HG03442 (cell line): ENCODE data around the gene FUT7.

Source experiments
- ATAC-seq: cut with Tn5 transposase; IDR thresholded peaks from one replicate; pipeline ENCODE4 v1.9.1; 2021; ENCODE audit warnings: mild to moderate bottlenecking, moderate library complexity; ENCODE audit not compliant: unreplicated experiment

FUT7 gene

DNA sequence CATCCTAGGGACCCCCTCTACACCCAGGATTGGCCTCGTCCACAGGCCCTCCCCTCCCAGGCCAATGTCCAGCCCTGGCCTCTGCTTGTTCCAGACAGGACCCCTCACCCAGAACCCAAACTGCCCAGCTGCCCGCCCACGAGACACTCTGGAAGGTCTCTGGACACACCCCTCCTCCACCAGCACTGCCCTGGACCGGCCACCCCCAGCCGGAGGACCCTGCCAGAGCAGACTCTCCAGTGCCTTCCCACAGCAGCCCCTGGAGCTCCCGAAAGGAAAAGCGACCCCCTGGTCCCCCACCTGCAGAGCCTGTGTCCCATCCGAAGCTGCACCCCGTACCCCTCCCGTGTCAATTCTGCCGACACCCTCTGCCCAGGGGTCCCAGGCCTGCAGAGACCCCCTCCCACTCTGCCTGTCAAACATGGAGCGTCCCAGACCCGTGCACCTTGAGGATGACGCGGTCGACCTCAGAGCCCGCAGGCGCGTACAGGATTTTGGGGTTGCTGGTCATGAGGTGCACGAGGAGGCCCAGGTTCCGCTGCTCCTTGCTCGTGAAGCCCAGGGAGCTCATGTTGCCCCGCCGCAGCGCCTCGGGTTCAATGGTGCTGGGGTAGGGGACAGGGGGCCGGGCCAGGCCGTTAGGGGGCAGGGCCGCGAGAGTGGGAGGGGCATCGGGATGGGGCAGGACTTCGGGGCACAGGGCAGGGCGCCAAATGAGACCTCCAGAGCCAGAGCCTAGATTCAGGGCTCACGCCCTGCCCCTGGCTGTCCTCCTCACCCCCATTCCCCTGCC, 11.8 kb downstream of the FUT7 start:
- no peak for ATAC-seq

DNA sequence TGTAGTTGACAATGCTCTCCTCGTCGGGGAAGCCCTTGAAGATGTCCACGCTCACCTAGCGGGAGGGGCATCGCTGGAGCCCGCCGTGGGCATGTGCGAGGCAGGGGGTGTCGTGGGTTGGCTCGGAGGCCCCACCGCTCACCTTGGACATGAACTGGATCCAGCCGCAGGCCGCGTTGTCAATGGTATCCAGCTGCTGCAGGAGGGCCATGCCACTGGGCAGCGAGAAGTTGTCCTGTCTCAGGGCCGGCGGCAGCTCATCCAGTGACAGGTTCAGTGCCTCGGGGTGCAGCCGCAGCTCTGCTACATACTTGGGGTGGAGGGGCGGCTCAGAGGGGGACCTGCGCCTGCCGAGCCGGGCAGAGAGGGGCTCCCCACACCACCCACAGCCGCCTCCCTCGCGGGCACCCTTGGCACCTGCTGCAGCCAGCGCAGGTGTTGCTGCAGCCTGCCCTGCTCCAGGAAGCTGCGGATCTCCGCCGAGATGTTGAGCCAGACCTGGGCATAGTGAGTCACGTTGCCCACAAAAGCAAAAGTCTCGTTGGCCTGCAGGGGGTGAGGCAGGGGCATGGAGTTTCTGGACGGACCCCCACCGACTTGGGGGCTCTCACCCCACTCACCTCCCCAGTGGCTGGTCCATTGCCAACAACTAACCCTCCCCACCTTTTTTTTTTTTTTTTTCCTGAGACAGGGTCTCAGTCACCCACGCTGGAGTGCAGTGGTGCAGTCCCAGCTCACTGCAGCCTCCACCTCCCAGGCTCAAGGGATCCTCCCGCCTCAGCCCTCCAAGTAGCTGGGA, 12.9 kb downstream of the FUT7 start:
- no peak for ATAC-seq

DNA sequence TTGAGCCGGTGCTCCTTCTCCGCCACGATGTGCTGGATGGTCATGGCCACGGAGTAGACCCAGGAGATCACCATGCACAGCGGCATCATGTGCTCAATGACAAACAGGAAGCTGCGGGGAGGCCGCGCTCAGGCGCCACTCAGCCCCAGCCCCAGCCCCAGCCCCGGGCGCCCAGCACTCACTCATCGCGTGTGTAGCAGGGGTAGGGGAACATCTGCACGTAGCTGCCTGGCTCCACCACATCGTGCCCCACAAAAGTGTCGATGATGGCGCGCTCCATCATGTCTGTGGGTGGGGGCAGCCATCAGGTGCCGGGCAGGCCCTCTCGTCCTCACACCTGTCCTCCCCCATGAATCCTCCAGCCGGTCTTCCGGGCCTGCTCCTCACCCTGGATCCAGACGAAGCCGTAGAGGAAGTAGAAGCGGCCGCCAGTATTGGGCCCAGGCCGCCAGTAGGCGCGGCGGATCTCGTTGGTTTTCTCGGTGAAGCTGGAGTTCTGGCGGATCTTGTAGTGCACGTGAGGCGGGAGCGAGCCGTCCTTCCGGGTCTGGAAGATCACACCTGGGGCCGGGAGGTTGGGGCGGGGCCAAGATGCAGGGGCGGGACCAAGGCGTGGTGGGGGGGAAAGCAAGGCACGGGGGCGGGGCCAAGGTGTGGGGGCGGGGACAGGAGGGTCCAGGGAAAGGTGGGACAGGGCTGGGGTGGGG, 13.9 kb downstream of the FUT7 start:
- ATAC-seq, result no peak

DNA sequence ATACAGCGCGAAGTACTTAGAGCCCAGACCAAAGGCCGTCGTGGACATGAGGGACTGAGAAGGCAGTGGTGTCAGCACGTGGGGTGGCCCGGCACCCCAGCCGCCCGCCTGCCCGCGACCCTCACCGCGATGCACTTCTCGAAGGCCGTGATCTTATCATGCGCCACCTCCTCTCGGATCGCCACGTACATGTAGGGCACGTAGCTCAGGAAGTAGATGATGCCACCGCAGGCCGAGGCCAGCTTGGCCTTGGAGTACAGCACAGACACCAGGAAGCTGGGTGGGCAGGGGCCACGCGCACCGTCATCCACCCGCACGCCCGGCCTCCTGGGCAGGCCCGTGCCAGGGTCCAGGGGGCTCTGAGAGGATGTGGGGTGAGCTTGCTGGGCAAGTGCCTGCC, 14.8 kb downstream of the FUT7 start:
- ATAC-seq, result no peak

DNA sequence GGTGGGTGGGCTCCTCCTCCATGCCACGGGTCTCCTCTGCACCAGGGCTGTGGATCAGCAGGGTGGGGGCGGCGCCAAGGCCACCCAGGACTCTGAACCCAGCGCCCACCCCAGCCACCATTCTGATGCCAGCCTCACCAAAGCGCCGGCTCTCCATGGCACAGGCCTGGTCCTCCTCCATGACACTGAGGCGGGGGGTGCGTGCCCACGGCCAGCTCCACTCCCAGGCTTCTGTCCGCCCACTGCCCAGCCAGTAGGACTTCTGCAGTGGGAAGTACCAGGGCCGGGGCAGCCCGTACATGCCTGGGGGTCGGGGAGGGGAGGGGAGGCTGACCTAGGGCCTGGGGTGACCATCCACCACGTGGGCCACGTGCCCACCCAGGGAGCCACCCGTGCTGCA, 15.5 kb downstream of the FUT7 start:
- ATAC-seq, result no peak

DNA sequence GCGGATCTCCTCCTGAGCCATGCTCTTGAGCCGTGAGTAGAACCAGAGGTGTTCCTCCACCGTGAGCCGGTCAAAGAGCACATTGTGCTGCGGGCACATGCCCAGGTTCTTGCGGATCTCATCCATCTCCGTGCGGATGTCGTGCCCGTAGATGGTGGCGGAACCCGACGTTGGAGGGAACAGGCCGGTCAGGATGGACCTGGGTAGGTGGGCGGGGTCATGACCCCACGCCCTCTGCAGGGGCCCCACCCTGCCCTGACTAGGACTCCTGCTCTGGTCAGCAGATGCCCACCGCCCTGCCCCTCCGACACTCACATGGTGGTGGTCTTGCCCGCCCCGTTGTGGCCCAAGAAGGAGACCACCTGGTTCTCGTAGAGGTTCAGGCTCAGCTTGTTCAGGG, 15.9 kb downstream of the FUT7 start:
- ATAC-seq, result no peak

DNA sequence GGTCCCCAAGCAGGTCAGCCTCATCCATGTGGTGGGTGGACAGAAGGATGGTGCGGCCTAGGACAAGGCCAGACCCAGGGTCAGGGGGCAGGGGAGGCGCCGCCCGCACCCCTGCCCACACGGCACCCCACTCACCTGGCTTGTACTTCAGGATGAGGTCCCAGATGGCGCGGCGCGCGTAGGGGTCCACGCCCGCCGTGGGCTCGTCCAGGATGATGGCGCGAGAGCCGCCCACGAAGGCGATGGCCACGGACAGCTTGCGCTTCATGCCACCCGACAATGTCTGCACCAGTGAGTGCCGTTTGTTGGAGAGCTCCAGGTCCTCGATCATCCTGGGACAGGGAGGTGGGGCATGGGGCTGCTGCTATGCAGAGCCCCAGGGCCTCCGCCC, 16.4 kb downstream of the FUT7 start:
- ATAC-seq, result no peak

DNA sequence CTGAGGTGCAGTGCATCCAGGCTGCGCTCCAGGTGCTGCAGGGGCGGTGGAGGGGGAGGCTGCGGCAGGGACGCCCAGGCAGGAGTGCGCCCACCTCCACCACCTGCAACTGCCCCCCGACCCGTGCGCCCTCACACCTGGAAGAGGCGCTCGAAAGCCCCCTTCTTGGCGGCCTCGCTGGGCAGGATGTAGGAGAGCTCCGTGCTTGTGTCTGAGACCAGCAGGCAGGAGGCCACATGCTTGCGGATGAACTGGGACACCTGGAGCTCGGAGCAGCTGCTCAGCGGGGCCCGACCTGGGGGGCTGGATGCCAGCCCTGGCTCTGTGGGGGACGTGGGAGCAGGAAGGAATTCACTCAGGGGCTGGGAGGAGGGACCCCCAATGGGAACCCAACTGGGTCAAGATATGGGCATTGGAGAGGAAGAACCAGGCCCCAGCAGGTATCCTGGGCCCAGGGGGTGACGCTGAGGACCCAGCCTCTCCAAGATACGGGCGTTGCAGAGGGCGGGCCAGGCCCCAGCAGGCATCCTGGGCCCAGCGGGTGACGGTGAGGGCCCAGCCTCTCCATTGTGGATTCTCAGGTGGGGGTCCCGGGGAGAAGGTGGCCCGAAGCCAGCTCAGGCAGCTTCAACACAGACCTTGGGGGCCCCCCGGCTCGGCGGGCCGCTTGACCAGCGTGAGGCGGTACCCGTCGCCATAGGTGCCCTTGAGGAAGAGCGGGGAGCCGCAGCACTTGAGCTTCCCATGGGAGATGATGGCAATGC, 16.9 kb downstream of the FUT7 start:
- no peak for ATAC-seq

DNA sequence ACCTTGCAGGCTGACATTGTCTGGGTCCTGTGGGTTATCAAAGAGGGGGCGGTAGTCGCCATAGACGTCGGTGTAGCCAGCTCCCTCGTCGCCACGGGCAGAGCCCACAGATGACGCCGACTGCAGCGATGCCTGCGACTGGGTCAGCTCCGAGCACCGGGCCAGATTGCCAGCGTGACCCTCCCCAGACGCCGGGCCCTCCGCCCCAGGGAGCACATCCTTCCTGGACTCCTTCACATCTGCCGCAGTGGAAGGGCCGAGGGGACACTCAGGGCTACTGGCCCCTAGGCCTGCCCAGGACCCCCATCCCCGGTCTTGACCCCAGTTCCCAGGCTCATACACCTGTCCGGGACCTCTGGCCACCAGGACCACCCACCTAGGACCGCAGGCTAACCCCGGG, 17.7 kb downstream of the FUT7 start:
- no peak for ATAC-seq

DNA sequence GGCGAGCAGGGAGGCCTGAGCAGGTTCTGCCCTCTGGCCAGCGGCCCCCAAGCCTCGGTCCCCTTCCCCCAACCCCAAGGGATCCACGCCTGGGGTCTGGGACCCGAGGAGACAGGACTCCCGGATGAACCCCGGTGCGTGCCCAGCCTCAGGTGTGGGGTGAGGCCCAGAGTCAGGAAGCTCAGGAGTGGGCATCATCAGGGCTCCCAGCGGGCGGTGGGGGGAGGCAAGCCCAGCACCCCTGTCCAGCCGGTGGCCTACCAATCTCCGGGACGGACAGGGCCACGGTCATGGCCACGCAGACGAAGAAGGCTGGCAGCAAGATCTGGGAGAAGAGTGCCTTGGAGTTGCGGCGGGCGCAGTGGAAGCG, 18.3 kb downstream of the FUT7 start:
- ATAC-seq, result no peak

DNA sequence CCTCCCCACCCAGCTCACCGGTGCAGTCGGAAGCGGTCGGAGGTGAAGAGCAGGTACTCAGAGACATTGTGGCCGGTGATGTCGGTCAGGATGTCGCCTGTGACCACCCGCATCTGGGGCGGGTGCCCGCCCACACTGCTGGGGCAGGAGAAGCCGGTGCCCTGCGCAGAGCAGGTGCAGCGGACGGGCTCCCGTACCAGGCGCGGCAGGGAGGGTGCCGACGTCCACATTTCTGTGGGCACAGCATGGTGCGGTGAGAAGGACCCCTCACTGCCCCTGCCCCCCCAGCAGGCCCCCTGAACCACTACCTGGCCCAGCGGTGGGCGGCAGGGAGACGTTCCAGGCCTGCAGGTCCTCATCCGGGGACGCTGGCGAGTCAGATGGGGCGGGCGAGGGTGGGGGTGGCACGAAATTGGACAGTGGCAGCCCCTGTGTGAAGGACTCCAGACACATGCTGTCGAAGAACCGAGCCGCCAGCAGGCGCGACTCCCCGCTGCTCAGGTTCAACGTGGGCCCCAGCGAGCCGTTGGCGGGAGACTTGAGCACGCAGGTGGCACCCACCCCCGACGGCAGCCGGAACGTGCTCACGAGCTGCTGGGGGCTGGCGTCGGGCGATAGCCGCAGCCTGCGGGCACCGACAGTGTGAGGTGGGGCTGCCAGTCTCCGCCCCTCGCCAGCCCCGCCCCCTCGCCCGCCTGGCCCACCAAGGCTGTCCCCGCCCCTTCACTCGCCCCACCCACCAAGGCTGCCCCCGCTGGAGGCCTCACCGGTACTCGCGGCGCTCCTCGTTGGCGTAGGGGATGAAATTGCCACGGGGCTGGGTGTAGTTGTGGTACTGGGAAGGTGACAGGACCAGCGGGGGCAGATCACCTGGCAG, 19.0 kb downstream of the FUT7 start:
- no peak for ATAC-seq

DNA sequence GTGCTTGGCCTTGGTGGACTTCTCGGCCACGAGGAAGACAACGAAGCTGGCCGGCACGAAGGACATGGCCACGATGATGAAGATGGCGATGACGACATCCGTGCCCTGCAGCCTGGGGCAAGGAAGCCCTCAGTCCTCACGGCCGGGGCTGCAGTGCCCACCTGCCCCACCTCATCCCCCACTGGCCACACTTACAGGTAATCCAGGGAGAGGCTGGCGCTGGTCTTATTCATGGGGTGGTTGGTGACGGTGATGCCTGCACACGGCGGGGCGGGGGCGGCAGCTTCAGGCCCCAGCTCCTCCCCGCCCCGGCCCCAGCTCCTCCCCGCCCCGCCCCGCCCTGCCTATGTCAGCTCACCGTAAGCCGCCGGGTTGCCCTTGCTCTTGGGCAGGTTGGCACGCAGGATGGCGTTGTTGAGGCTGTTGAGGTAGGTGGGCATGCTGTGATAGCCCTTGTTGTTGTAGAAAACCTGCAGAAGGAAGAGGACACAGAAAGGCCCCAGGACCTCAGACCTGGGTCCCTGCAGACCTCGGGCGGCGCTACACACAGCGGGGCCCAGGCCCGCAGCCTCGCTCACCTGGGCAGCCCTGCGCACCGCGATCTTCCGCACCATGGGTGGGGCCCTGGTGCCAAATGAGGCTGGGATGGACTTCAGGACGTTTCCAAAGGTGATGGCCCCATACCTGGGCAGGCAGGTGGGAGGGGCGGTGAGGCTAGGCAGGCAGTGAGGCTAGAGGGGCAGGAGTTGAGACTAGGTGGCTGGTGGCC, 19.8 kb downstream of the FUT7 start:
- ATAC-seq, result no peak

DNA sequence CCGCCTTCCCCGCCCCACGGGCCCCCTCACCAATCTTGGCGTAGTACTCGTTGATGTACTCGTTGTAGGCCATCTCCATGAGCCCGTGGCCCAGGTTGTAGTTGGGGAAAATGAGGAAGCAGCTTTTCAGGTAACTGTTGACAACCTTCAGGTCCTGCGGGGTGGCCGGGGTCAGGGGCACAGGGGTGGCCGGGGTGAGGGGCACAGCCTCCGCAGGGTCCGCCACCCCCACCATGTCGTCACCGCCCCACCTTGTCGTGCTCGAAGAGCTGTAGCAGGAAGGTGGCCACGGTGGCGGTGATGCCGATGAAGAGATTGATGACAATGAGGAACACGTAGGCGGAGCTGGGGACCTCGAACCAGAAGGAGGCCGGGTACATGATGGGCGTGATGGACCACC, 20.7 kb downstream of the FUT7 start:
- ATAC-seq, result no peak

DNA sequence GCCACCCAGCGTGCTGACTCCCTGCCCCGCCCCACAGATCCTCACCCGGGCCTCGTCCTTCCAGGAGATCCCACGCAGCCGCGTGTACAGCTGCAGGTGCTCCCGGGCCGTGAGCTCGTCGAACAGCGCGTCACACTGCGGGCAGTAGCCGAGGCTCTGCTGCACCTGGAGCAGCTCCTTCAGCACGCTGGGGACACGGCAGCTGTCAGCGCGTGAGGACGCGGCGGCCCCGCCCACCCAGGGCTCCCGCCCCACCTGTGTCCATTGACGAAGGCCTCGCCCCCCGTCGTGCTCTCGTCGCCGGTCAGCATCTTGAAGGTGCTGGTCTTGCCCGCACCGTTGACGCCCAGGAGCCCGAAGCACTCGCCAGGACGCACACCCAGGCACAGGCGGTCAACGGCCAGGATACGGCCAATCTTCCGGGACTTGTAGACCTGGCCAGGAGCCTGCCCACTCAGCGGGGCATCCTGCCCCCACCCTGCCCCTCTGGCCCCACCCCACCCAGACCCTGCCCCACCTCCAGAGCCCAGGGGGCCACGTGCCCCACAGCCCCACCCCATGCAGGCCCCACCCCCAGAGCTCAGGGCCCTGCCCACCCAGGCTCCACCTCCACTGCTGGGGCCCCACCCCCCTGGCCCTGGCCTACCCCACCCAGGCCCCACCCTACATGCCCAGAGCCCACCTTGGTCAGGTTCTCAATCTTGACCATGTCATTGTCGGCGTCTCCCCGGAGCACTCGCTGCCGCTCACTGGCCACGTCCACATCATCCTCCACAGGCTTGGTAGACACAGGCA, 21.8 kb downstream of the FUT7 start:
- ATAC-seq, result no peak

DNA sequence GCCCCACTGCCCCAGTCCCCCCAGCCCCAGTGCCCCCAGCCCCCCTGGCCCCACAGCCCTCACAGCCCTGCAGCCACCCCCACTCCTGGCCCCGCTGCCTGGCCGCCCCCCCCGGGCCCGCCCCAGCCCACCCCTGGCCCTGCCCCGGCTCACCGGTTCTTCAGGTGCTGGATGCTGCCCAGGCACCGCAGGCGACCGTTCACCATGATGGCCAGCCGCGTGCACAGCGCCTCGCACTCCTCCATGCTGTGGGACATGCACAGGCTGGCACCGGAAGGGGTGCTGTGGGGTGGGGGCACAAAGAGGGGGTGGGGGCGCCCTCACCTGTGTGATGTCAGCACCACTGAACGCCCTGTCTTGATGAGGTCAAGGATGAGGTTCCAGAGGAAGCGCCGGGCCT, 22.7 kb downstream of the FUT7 start:
- ATAC-seq, result no peak

DNA sequence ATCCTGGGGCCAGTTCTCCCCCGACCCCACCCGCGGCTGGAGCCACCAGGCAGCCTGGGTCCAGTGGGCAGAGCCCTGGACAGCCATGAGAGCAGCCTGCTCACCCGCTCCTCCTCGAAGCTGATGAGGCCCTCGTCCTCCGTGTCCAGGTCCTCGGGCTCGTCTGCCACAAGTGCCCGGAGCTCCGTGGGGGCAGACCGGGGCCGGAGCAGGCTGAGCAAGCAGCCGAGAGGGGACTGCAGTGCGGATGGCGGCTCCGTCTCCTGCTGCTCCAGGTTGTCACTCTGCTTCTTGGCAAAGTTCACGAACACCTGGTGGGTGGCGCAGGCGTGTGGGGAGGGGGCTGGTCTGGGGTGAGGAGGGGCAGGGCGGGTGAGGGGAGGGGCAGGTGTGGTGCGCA, 23.6 kb downstream of the FUT7 start:
- ATAC-seq, result no peak

DNA sequence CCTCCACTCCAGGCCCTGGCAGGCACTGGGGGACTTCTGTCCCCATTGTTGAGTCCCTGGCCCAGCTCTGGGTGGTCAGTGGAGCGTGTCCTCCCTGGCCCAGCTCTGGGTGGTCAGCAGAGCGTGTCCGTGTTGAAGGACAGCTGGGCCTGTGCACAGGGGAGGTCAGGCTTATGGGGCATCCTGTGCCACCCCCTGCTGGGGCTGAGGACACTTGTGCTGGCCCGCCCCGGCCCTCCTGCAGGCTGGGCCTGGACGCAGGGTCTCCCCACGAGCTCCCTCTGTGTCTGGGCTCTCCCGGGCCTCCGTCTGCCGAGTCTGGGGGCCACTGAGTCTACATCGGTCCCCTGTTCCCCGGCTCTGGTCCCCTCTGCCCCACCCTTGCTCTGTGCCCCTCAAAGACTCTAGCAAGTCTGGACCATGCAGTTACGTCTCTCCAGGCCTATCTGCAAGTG, 24.0 kb downstream of the FUT7 start:
- ATAC-seq, result no peak

DNA sequence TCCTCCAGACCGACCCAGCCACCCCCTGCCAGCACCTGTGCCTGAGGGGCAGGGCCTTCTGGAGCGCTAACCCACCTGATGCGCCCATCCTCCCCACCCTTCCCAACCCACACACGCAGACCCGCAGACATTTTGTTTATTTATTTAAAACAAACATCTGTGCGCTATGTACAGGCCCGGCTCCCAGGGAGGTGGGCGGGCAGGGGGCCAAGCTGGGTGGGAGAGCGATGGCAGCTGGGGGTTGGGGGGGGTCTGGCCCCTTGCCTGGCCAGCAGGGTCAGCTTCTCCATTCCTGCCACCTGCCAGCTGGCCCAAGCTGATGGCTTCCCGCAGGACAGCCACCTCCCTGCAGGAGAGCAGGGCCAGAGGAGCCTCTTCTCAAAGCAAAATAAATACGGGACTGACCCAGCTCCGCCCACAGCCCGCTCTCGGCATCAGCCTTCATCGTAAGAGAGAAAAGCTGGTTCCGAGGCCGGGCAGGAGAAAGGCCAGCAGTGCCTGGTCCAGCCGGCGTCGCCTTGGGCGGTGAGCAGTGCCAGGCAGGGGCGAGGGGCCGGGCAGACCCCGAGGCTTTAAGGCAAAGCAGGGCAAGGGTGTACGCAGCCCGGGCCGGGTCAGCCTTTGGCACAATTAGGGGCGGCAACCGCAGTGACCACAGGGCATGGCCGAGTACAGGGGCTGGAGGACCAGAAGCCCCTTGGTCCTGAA, 24.6 kb downstream of the FUT7 start:
- no peak for ATAC-seq
